HTERT RPE-1 (cell line): Measurements from ENCODE around the gene MAPK10.
"Not testable (repeated sequence)": the region's sequence is repeated elsewhere in the genome, so short reads cannot be mapped to it uniquely, and the experiment has no call there.

ENCODE experiments used
- in situ Hi-C: fragments of 300-500 bp; cut with MboI; formaldehyde crosslinking; loops from 4 replicates; pipeline ENCODE4 v1.14.3; 2020; ENCODE audit warnings: low sequenced_read_pairs

The MAPK10 gene

GRCh38 chr4:85994576-85994975 lies 365.3 kb downstream of the MAPK10 start:
- in situ Hi-C loops = no loop called here

GRCh38 chr4:85993641-85994040 lies 366.2 kb downstream of the MAPK10 start:
- in situ Hi-C loops = no loop called here

- in situ Hi-C loops = no loop called here
Measured at GRCh38 chr4:85986266-85986665, 373.6 kb downstream of the MAPK10 start.

GRCh38 chr4:85979276-85979675 lies 380.6 kb downstream of the MAPK10 start:
- in situ Hi-C loops = no loop called here

- in situ Hi-C loops = no loop called here
Measured at GRCh38 chr4:85970535-85970934, 389.3 kb downstream of the MAPK10 start.

GRCh38 chr4:85968945-85969819 lies 390.7 kb downstream of the MAPK10 start:
- in situ Hi-C loops = no loop called here

- in situ Hi-C loops = no loop called here
Measured at GRCh38 chr4:85967872-85968271, 392.0 kb downstream of the MAPK10 start.

GRCh38 chr4:85966373-85966772 lies 393.5 kb downstream of the MAPK10 start:
- in situ Hi-C loops = no loop called here

- in situ Hi-C loops = no loop called here
Measured at GRCh38 chr4:85965529-85965928, 394.3 kb downstream of the MAPK10 start.

GRCh38 chr4:85965017-85965416 lies 394.8 kb downstream of the MAPK10 start:
- in situ Hi-C loops = not testable (repeated sequence)

GRCh38 chr4:85964298-85964697 lies 395.6 kb downstream of the MAPK10 start:
- in situ Hi-C loops = no loop called here

GRCh38 chr4:85963231-85963630 lies 396.6 kb downstream of the MAPK10 start:
- in situ Hi-C loops = no loop called here

- in situ Hi-C loops = no loop called here
Measured at GRCh38 chr4:85961887-85962286, 398.0 kb downstream of the MAPK10 start.

GRCh38 chr4:85956293-85956945 lies 403.4 kb downstream of the MAPK10 start:
- in situ Hi-C loops = no loop called here

GRCh38 chr4:85955620-85956292 lies 404.1 kb downstream of the MAPK10 start:
- in situ Hi-C loops = no loop called here

- in situ Hi-C loops = no loop called here
Measured at GRCh38 chr4:85953651-85954018, 406.2 kb downstream of the MAPK10 start.

- in situ Hi-C loops = no loop called here
Measured at GRCh38 chr4:85952972-85953650, 406.7 kb downstream of the MAPK10 start.

- in situ Hi-C loops = no loop called here
Measured at GRCh38 chr4:85952528-85952927, 407.3 kb downstream of the MAPK10 start.

- in situ Hi-C loops = no loop called here
Measured at GRCh38 chr4:85951099-85951498, 408.8 kb downstream of the MAPK10 start.

GRCh38 chr4:85946821-85947220 lies 413.0 kb downstream of the MAPK10 start:
- in situ Hi-C loops = no loop called here

GRCh38 chr4:85942107-85942506 lies 417.7 kb downstream of the MAPK10 start:
- in situ Hi-C loops = no loop called here
